IPS-15b (cell line): ENCODE measurements around the gene STK39.
"Not testable (repeated sequence)": the region's sequence is repeated elsewhere in the genome, so short reads cannot be mapped to it uniquely, and the experiment has no call there.

Experiments
- H3K27me3 ChIP-seq: one replicate; pipeline ENCODE4 v1.6.1; 2013; ENCODE audit warnings: low read length; ENCODE audit not compliant: control insufficient read depth, insufficient read depth
- H3K36me3 ChIP-seq: one replicate; pipeline ENCODE4 v1.6.1; 2013; ENCODE audit warnings: low read length; ENCODE audit not compliant: control insufficient read depth, insufficient read depth
- H3K4me1 ChIP-seq: one replicate; pipeline ENCODE4 v1.6.1; 2013; ENCODE audit warnings: mild to moderate bottlenecking, low read length; ENCODE audit not compliant: control insufficient read depth, insufficient read depth
- H3K4me3 ChIP-seq: one replicate; pipeline ENCODE4 v1.5.1; 2013; ENCODE audit warnings: low read depth, low read length
- H3K9ac ChIP-seq: one replicate; pipeline ENCODE4 v1.6.1; 2013; ENCODE audit warnings: low read depth, mild to moderate bottlenecking, low read length
- H3K9me3 ChIP-seq: one replicate; pipeline ENCODE4 v1.6.1; 2013; ENCODE audit warnings: mild to moderate bottlenecking, low read length; ENCODE audit not compliant: control insufficient read depth, insufficient read depth

STK39 gene

GRCh38 chr2:168081452-168081851, 165.9 kb downstream of the STK39 start:
- not testable (repeated sequence) for H3K4me1 ChIP-seq, H3K36me3 ChIP-seq, H3K4me3 ChIP-seq, H3K27me3 ChIP-seq, H3K9me3 ChIP-seq, H3K9ac ChIP-seq

DNA sequence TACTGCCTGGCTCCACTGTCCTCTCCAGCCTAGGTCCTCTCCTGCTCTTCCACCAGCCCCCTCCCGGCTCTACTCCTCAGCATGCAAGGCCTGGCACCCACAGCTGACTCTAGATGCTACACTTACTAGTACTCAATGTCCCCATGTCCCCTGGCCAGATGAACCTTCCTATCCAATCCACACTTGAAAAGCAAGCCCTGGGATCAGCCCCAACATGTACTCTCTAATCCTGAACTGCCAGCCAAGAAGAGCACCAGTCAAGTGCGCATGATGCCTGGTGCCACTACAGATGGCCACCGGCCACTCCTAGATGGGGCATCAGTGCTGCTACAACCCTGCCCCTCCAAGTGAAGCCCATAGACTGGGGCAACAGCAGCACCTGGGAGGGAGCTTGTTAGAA, 168.2 kb downstream of the STK39 start:
- H3K4me3 ChIP-seq: no peak overlapping the region
- no peaks in the 10 kb centered on the region for H3K9me3 ChIP-seq
- no peaks in the 10 kb centered on the region for H3K27me3 ChIP-seq
- no peaks in the 10 kb centered on the region for H3K36me3 ChIP-seq
- H3K9ac ChIP-seq: no peak overlapping the region
- H3K4me1 ChIP-seq: peaks cover 2% of the 10 kb centered on the region

DNA sequence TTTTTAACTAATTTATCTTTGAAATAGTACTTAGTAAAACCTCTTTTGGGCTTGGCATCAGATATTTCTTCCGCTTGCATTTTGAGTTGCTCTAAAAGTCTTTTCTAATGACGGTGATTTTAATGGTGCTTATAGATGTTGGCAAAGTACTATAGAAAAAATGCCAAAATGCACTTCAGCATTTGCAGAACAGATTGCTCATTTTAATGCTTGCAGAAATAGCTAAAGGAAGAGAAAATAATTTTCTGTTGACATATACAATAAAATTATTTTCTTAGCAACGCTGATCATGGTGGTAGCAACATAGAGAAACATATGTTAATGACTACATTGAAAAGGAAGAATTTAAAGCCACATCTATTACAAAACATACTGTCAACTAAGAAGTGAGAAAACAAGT, 170.7 kb downstream of the STK39 start:
- H3K36me3 ChIP-seq: no peaks in the 10 kb centered on the region

DNA sequence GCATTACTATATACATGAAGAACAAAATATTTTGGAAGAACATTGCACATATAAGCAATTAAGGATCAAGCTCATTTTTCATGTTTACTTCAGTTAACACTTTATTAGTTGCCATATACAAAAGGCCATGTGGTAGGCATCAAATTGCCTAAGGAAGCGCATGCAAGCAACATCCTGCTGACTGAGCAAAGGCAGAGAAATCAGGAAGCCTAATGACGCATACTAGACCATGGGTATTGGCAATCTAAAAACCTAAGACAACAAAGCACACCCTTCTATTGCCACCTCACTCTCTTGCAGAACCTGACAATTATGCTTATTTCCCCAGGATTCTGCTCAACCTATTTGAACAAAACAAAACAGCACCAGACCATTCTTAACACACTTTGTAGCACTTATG, 171.9 kb downstream of the STK39 start:
- Histone ChIP-seq H3K27me3 (no peaks in the 10 kb centered on the region), H3K9ac (no peak overlapping the region), H3K9me3 (no peaks in the 10 kb centered on the region), H3K4me1 (no peaks in the 10 kb centered on the region), H3K36me3 (no peaks in the 10 kb centered on the region), H3K4me3 (no peak overlapping the region)

More for the DNA sequence above, 170.7 kb downstream of the STK39 start:
- no peaks in the 10 kb centered on the region for H3K4me1 ChIP-seq
- no peak overlapping the region for H3K4me3 ChIP-seq
- no peaks in the 10 kb centered on the region for H3K9me3 ChIP-seq
- no peak overlapping the region for H3K9ac ChIP-seq
- H3K27me3 ChIP-seq: no peaks in the 10 kb centered on the region

DNA sequence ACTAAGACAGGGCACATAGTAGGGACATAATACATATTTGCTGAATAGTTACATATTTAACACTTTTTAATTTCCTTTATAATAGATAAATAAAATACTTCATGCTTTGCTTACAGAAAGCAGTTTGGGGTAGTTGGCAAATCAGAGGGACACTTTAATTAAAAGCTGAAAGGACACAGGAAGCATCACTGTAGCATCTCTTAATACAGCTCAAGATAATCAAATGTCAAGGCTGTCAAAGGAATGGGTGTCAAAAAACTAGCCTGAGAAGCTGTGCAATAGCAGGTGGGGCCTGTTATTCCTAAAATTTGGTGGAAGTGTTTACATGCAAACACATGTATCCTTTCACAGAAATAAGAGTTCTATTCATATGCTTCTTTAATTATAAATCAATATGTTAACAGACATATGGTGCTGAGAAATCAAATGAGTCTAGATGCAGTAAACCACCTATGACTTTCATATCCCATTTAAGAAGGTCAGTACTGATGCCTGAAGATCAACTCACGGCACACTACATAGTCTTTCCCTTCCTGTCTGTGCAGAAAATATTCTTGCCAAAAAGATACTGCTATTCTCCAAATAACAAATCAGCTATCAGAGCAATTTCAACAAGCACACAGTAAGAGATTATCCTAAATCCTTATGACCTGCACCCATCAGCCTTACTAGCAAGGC, 174.6 kb downstream of the STK39 start:
- H3K27me3 ChIP-seq: no peaks in the 10 kb centered on the region
- no peaks in the 10 kb centered on the region for H3K36me3 ChIP-seq
- H3K4me1 ChIP-seq: no peaks in the 10 kb centered on the region
- no peak overlapping the region for H3K4me3 ChIP-seq
- H3K9me3 ChIP-seq: no peaks in the 10 kb centered on the region
- no peak overlapping the region for H3K9ac ChIP-seq

DNA sequence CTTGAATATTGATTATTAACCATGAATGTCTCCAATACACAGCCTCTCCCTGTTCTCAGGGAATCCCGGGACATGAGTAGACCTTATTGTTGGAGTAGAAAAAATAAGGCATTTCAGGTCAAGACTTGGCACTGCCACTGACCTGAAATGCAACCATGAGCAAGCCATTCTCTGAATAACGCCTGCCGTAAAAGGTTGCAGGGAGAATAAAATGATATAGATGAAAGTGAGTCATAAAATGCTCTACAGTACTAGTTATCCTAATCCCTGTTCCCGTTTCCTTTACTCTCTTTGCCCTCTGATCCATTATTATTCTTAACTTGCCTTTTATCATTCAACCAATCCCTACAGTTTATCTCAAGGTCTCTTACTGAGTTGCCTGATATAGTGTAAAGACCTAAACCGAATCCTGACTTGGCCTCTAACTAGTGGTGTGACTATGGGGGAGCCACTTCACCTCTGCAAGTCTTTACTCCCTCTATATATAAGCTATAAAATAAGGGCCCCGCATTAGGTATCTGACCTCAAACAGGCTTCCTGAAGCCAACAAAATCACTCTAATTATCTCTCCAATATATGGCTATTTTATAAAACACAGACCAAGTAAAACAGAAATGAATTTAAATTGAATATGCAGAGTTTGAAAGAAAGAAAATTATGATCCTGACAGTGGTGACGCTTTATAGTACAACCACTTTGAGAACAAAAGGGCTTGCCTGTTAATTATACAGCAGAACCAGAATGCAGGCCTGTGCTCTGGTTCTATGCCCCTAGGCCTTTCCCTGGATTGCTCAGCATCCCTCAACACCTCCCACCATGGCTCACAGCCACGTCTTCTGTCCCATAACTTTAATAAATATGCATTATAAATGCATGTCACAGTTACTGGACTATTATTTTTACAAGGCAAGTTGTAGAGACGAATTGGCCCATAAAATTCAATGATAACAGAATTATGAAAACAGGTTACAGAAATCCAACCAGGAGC, 183.1 kb downstream of the STK39 start:
- Histone ChIP-seq H3K9ac (no peak overlapping the region), H3K27me3 (no peaks in the 10 kb centered on the region), H3K36me3 (peaks cover 2% of the 10 kb centered on the region), H3K9me3 (no peaks in the 10 kb centered on the region), H3K4me1 (peaks cover 8% of the 10 kb centered on the region), H3K4me3 (no peak overlapping the region)

DNA sequence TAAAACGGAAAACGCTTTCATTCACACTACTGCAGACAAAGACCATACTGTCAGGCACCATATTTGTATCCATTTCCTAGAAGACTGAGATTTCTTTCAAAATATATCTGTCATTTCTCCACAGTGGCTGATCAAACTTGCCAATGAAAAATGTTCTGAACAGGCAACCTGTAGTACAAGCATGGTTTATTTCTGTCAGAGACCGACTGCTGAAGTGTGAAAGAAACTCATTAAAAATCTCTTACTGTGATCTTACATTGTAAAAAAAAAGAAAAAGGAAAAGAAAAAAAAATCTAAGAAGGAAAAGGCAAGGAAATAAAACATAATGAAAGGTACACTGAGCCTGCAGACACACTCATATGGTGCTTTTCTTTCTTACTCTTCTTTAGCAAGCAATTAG, 184.5 kb downstream of the STK39 start:
- H3K36me3 ChIP-seq: peaks cover 2% of the 10 kb centered on the region
- H3K9me3 ChIP-seq: no peaks in the 10 kb centered on the region

DNA sequence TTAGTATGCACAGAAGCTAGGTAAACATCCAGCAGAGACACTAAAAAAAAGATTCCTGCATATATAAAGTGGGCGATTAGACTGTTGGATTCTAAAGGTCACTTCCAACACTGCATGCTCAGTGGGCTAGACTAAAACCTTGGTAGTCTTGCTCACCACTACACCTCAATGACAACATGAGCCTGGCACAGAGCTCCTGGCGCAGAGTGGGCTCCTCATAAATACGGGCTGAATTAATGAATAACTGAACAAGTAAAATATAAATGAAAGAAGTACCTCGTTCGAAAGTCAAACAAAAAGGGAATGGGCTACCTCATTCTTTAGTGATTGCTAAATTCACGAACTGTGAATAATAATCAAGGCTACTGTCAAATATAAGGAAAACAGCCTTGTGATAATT, 185.3 kb downstream of the STK39 start:
- H3K4me1 ChIP-seq: peaks cover 8% of the 10 kb centered on the region
- no peak overlapping the region for H3K4me3 ChIP-seq
- H3K9ac ChIP-seq: no peak overlapping the region
- H3K9me3 ChIP-seq: no peaks in the 10 kb centered on the region
- no peaks in the 10 kb centered on the region for H3K27me3 ChIP-seq
- no peaks in the 10 kb centered on the region for H3K36me3 ChIP-seq

More for the DNA sequence above, 184.5 kb downstream of the STK39 start:
- Histone ChIP-seq H3K27me3 (no peaks in the 10 kb centered on the region), H3K4me3 (no peak overlapping the region), H3K9ac (no peak overlapping the region), H3K4me1 (peaks cover 8% of the 10 kb centered on the region)

- Histone ChIP-seq H3K9ac (no peak overlapping the region), H3K36me3 (no peaks in the 10 kb centered on the region), H3K9me3 (no peaks in the 10 kb centered on the region), H3K27me3 (no peaks in the 10 kb centered on the region), H3K4me3 (no peak overlapping the region), H3K4me1 (peaks cover 8% of the 10 kb centered on the region)
Measured at GRCh38 chr2:168060986-168061750, 186.2 kb downstream of the STK39 start.

GRCh38 chr2:168059758-168060157, 187.6 kb downstream of the STK39 start:
- no peaks in the 10 kb centered on the region for H3K9me3 ChIP-seq
- peaks cover 8% of the 10 kb centered on the region for H3K4me1 ChIP-seq
- no peak overlapping the region for H3K4me3 ChIP-seq
- no peaks in the 10 kb centered on the region for H3K36me3 ChIP-seq
- no peaks in the 10 kb centered on the region for H3K27me3 ChIP-seq
- no peak overlapping the region for H3K9ac ChIP-seq

DNA sequence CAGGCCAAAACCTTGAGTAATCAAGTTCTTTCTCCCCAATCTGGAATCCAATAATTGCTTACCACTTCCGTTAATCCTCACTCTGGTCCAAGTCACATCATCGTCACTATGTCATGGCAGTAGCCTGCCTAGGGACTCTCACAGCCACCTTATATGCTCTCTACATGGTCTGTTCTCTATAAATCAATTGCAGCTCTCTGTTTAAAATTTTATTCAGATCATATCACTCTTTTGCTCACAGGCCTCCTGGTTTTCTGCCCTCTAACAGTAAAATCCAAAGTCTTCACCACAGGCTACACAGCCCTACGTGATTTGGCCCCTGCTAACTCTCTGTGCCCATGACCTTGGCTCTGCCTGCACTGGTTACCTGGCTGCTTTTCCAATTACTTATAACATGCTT, 188.7 kb downstream of the STK39 start:
- Histone ChIP-seq H3K4me1 (no peaks in the 10 kb centered on the region), H3K4me3 (no peak overlapping the region), H3K27me3 (no peaks in the 10 kb centered on the region), H3K36me3 (no peaks in the 10 kb centered on the region), H3K9ac (no peak overlapping the region), H3K9me3 (no peaks in the 10 kb centered on the region)
